Activated CD8-positive, alpha-beta T cell treated with anti-CD3 and anti-CD28 coated beads, Interleukin-2, amount 10 ng/mL, durations not matched to agents 7 days and 5 days (primary cell): ENCODE results near the gene TRPC6. TPM values are rescaled to one million over a fixed set of nuclear protein-coding genes. Genes with fewer than 3 reads are reported as not detected.
"Not testable (repeated sequence)": the region's sequence is repeated elsewhere in the genome, so short reads cannot be mapped to it uniquely, and the experiment has no call there.

Experiments
- ATAC-seq: fragments of 150-1000 bp; cut with Tn5 transposase; one replicate; pipeline ENCODE4 v1.10.0; 2021; ENCODE audit warnings: moderate library complexity
- CTCF ChIA-PET: fragments of 350-600 bp; sonication (Branson Sonifier 250); formaldehyde crosslinking; loops from one replicate; lab custom pipeline; 2021; ENCODE audit warnings: antibody characterized with exemption; lab: Charles Lee
- POLR2A ChIA-PET: fragments of 350-600 bp; sonication (Branson Sonifier 250); formaldehyde crosslinking; loops from one replicate; lab custom pipeline; 2021; ENCODE audit warnings: antibody characterized with exemption; lab: Charles Lee
- DNase-seq: peaks from one replicate; pipeline ENCODE4 v3.0.0-alpha.2; 2020
- H3K27ac Mint-ChIP-seq: one replicate; pipeline ENCODE4 v1.8.0; 2021; ENCODE audit warnings: mild to moderate bottlenecking, mixed read lengths
- H3K27me3 Mint-ChIP-seq: one replicate; pipeline ENCODE4 v1.8.0; 2021; ENCODE audit warnings: low read depth, mixed read lengths
- H3K36me3 Mint-ChIP-seq: one replicate; pipeline ENCODE4 v1.8.0; 2021; ENCODE audit warnings: low read depth, mixed read lengths
- H3K4me1 Mint-ChIP-seq: one replicate; pipeline ENCODE4 v1.8.0; 2021; ENCODE audit warnings: low read depth, mixed read lengths
- H3K4me3 Mint-ChIP-seq: one replicate; pipeline ENCODE4 v1.8.0; 2021; ENCODE audit warnings: mild to moderate bottlenecking, mixed read lengths
- H3K9me3 Mint-ChIP-seq: one replicate; pipeline ENCODE4 v1.8.0; 2022; ENCODE audit warnings: mixed read lengths; ENCODE audit not compliant: insufficient read depth
- total RNA-seq, 2 experiments: library from RNA; stranded (reverse); gene quantifications; one replicate each; pipeline ENCODE4 v1.2.3, GENCODE V29; 2021

TRPC6 gene
- total RNA-seq, 2 experiments from 2014 or later = not detected

DNA sequence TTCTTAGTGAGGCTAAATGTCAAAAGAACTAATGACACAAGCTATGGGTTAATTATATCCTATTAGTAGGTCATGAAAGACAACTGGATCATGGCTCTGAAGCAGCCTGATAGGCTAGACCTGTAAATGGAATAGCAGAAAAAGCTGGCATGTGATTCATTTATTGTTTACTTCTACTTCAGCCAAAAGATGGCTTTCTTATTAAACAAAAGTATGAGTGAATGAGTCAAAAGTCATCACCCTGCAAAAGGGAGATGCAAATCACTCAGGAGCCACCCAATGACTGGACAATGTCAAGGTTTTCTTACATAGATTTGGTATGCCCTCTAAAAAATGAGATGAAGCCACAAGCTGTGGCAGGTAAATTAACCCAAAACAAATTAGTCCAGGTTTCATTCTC, 138.0 kb downstream of the TRPC6 start:
- H3K36me3 Mint-ChIP-seq = no peaks in the 10 kb centered on the region
- POLR2A ChIA-PET = no interaction called here
- ATAC-seq = no peak

GRCh38 chr11:101444851-101445250, 139.0 kb downstream of the TRPC6 start:
- no peaks in the 10 kb centered on the region for H3K9me3 Mint-ChIP-seq

More for the DNA sequence above, 138.0 kb downstream of the TRPC6 start:
- CTCF ChIA-PET = no interaction called here
- no peaks in the 10 kb centered on the region for H3K9me3 Mint-ChIP-seq
- H3K4me3 Mint-ChIP-seq = no peak overlapping the region
- H3K4me1 Mint-ChIP-seq = no peaks in the 10 kb centered on the region
- no peak for DNase-seq
- H3K27me3 Mint-ChIP-seq = no peaks in the 10 kb centered on the region
- no peak overlapping the region for H3K27ac Mint-ChIP-seq

DNA sequence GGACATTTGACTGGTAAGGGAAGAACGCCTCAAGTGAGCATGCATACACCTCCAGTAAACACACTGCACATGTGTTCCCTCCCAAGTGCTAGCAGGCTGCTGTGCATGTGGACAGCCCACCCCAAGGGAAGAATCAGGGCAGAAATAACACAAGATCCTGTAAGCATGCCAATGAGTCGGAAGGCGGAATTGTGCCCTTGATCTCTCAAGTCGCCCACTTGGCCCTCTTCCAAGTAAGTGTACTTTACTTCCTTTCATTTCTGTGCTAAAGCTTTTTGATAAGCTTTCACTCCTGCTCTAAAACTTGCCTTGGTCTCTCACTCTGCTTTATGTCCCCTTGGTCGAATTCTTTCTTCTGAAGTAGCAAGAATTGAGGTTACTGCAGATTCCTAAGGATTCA, 139.6 kb downstream of the TRPC6 start:
- ChIA-PET POLR2A (no interaction called here), CTCF (no interaction called here)
- Mint-ChIP-seq H3K27me3 (no peaks in the 10 kb centered on the region), H3K4me1 (no peaks in the 10 kb centered on the region), H3K27ac (no peak overlapping the region), H3K36me3 (no peaks in the 10 kb centered on the region), H3K9me3 (no peaks in the 10 kb centered on the region), H3K4me3 (no peak overlapping the region)
- DNase-seq (no peak), ATAC-seq (no peak)

More at GRCh38 chr11:101444851-101445250, 139.0 kb downstream of the TRPC6 start:
- ATAC-seq (no peak), DNase-seq (no peak)
- ChIA-PET CTCF (no interaction called here), POLR2A (no interaction called here)
- Mint-ChIP-seq H3K4me1 (no peaks in the 10 kb centered on the region), H3K27me3 (no peaks in the 10 kb centered on the region), H3K27ac (no peak overlapping the region), H3K36me3 (no peaks in the 10 kb centered on the region), H3K4me3 (no peak overlapping the region)

DNA sequence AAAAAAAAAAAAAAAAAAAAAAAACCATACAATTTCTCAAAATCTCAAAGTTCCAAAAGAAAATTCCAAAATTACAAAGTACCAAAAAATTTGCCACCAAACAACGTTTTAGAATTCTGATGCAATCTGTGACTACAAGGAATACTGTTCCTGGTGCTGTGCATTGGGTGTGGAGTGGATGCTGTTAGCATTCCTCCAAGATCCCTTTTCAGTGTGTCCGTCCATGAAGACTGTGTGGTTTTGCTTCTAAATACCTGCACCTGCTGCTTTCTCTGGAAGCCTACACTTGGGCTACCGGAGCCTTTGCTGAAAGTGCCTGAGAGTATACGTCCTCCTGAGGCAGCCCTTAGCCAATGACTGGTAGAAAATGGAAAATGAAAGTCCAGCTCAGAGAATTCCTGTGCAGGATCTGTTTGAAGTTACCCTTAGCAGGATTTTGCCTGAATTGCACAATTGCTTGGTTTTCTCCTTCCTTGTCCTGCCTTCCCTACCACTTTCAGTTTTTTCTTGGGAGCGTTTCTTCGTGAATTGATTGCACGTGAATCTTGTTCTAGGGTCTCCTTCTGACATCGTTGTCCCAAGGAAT, 140.8 kb downstream of the TRPC6 start:
- no peaks in the 10 kb centered on the region for H3K4me1 Mint-ChIP-seq
- H3K36me3 Mint-ChIP-seq = no peaks in the 10 kb centered on the region
- POLR2A ChIA-PET = no interaction called here
- H3K27me3 Mint-ChIP-seq = no peaks in the 10 kb centered on the region
- ATAC-seq (no peak), DNase-seq (no peak)
- H3K27ac Mint-ChIP-seq = no peak overlapping the region
- no peak overlapping the region for H3K4me3 Mint-ChIP-seq
- CTCF ChIA-PET = no interaction called here
- no peaks in the 10 kb centered on the region for H3K9me3 Mint-ChIP-seq

DNA sequence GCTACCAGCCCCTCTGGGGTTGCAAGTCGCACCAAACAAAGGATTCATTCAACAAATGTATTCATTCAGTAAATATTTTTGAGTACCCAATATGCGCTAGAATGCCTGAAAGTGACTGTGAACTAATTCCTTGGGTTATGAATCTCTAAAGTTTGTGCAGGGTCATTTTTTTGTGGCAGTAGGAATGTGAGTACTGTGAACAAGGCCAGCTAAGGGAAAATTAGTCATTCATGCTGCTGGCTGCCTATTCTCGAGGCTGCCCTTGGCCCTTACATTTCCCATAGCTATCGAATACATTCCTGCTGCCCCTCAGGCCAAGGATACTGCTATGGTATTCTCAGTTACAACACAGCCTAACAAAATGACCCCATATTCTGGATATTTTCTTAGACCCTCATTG, 141.6 kb downstream of the TRPC6 start:
- Mint-ChIP-seq H3K4me3 (no peak overlapping the region), H3K9me3 (no peaks in the 10 kb centered on the region)
- CTCF ChIA-PET = no interaction called here

GRCh38 chr11:101441747-101442146, 142.1 kb downstream of the TRPC6 start:
- H3K4me1 Mint-ChIP-seq = no peaks in the 10 kb centered on the region
- no peaks in the 10 kb centered on the region for H3K27me3 Mint-ChIP-seq
- DNase-seq = no peak
- H3K27ac Mint-ChIP-seq = no peak overlapping the region
- CTCF ChIA-PET = no interaction called here
- no peaks in the 10 kb centered on the region for H3K36me3 Mint-ChIP-seq
- ATAC-seq = no peak
- POLR2A ChIA-PET = no interaction called here
- H3K4me3 Mint-ChIP-seq = no peak overlapping the region
- H3K9me3 Mint-ChIP-seq = no peaks in the 10 kb centered on the region

More for the DNA sequence above, 141.6 kb downstream of the TRPC6 start:
- ATAC-seq (no peak), DNase-seq (no peak)
- Mint-ChIP-seq H3K36me3 (no peaks in the 10 kb centered on the region), H3K4me1 (no peaks in the 10 kb centered on the region), H3K27me3 (no peaks in the 10 kb centered on the region), H3K27ac (no peak overlapping the region)
- POLR2A ChIA-PET = no interaction called here

DNA sequence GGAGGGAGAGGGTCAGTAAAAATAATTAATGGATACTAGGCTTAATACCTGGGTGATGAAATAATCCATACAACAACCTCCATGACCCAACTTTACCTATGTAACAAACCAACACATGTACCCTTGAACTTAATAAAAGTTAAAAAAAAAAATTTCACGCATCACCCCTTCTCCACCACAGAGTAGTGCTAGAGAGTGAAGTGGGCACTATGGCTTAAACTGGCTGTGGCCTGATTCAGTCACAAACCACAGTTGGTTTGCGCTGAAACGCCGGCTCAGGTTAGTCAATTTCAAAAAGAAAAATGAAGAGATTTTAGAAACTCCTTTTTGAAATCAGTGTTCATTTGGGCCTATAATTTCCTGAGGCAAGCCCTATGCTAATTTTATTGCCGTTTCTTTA, 144.3 kb downstream of the TRPC6 start:
- no peaks in the 10 kb centered on the region for H3K27me3 Mint-ChIP-seq
- no peak overlapping the region for H3K27ac Mint-ChIP-seq
- ChIA-PET POLR2A (no interaction called here), CTCF (no interaction called here)
- H3K36me3 Mint-ChIP-seq = no peaks in the 10 kb centered on the region
- no peaks in the 10 kb centered on the region for H3K9me3 Mint-ChIP-seq
- no peak for DNase-seq
- H3K4me3 Mint-ChIP-seq = no peak overlapping the region
- ATAC-seq = no peak
- no peaks in the 10 kb centered on the region for H3K4me1 Mint-ChIP-seq

DNA sequence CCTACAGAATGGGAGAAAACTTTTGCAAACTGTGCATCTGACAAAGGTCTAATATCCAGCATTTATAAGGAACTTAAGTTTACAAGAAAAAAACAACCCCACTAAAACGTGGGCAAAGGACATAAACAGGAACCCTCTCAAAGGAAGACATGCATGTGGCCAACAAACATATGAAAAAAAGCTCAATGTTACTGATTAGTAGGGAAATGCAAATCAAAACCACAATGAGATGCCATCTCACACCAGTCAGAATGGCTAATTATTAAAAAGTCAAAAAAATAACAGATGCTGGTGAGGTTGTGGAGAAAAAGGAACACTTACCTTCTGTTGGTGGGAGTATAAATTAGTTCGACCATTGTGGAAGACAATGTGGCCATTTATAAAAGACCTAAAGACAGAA, 145.1 kb downstream of the TRPC6 start:
- H3K4me1 Mint-ChIP-seq, CTCF ChIA-PET, DNase-seq, POLR2A ChIA-PET, H3K27me3 Mint-ChIP-seq, ATAC-seq, H3K4me3 Mint-ChIP-seq, H3K27ac Mint-ChIP-seq, H3K9me3 Mint-ChIP-seq, H3K36me3 Mint-ChIP-seq: not testable (repeated sequence)

GRCh38 chr11:101438126-101438525, 145.7 kb downstream of the TRPC6 start:
- Mint-ChIP-seq H3K27me3 (no peaks in the 10 kb centered on the region), H3K9me3 (no peaks in the 10 kb centered on the region), H3K4me1 (no peaks in the 10 kb centered on the region), H3K27ac (no peak overlapping the region), H3K4me3 (no peak overlapping the region), H3K36me3 (no peaks in the 10 kb centered on the region)
- ChIA-PET POLR2A (no interaction called here), CTCF (no interaction called here)
- ATAC-seq (no peak), DNase-seq (no peak)

- H3K4me1 Mint-ChIP-seq = no peaks in the 10 kb centered on the region
- DNase-seq (peak; percentile 26), ATAC-seq (no peak)
- POLR2A ChIA-PET = no interaction called here
- H3K27me3 Mint-ChIP-seq = no peaks in the 10 kb centered on the region
- peaks cover 5% of the 10 kb centered on the region for H3K9me3 Mint-ChIP-seq
- no peak overlapping the region for H3K4me3 Mint-ChIP-seq
- H3K36me3 Mint-ChIP-seq = no peaks in the 10 kb centered on the region
- CTCF ChIA-PET = no interaction called here
- H3K27ac Mint-ChIP-seq = no peak overlapping the region
Observed at GRCh38 chr11:101436511-101437142, 147.2 kb downstream of the TRPC6 start.

- DNase-seq (no peak), ATAC-seq (no peak)
- H3K4me1 Mint-ChIP-seq = no peaks in the 10 kb centered on the region
- H3K4me3 Mint-ChIP-seq = no peak overlapping the region
- ChIA-PET POLR2A (no interaction called here), CTCF (no interaction called here)
- no peak overlapping the region for H3K27ac Mint-ChIP-seq
- H3K36me3 Mint-ChIP-seq = no peaks in the 10 kb centered on the region
- H3K27me3 Mint-ChIP-seq = no peaks in the 10 kb centered on the region
- peaks cover 5% of the 10 kb centered on the region for H3K9me3 Mint-ChIP-seq
Observed at GRCh38 chr11:101435408-101435973, 148.3 kb downstream of the TRPC6 start.

- no peak overlapping the region for H3K27ac Mint-ChIP-seq
- POLR2A ChIA-PET = no interaction called here
- no peak overlapping the region for H3K4me3 Mint-ChIP-seq
Observed at GRCh38 chr11:101434026-101434643, 149.7 kb downstream of the TRPC6 start.

More at GRCh38 chr11:101434026-101434643, 149.7 kb downstream of the TRPC6 start:
- ATAC-seq (no peak), DNase-seq (no peak)
- CTCF ChIA-PET = no interaction called here
- Mint-ChIP-seq H3K4me1 (no peaks in the 10 kb centered on the region), H3K36me3 (no peaks in the 10 kb centered on the region), H3K9me3 (peaks cover 5% of the 10 kb centered on the region), H3K27me3 (no peaks in the 10 kb centered on the region)
